Stimulated activated CD4-positive, alpha-beta T cell treated with anti-CD3 and anti-CD28 coated beads, Interleukin-2, amount 100 ng/mL, for 48 hours (primary cell): Measurements from ENCODE around the gene IMPACT.
A peak's percentile ranks its signal among the peaks of the same experiment; 100 is the strongest.

Experiments
- DNase-seq, 2 donors: peaks; one replicate each; pipeline ENCODE4 v3.0.0-alpha.2; 2020

Gene IMPACT

GRCh38 chr18:24426398-24427294, at the start of gene IMPACT:
Gene IMPACT, plus strand, starts transcription at chr18:24426670. Its CDS starts 87 bp downstream, at chr18:24426757.
- peak; percentile 67 to 71 for DNase-seq

GRCh38 chr18:24378598-24378997, 47.9 kb upstream of the IMPACT start:
- no peak for DNase-seq

- DNase-seq: no peak
These were observed 46.2 kb upstream of the IMPACT start for GRCh38 chr18:24380163-24380747.

- no peak for DNase-seq
These were observed 45.3 kb upstream of the IMPACT start for GRCh38 chr18:24381126-24381525.

GRCh38 chr18:24386681-24387080, 39.8 kb upstream of the IMPACT start:
- no peak for DNase-seq

- no peak for DNase-seq
These were observed 37.5 kb upstream of the IMPACT start for GRCh38 chr18:24388957-24389356.

GRCh38 chr18:24395049-24395795, 31.2 kb upstream of the IMPACT start:
- DNase-seq: no peak

GRCh38 chr18:24396082-24396633, 30.3 kb upstream of the IMPACT start:
- DNase-seq: no peak

GRCh38 chr18:24397131-24397693, 29.3 kb upstream of the IMPACT start:
- DNase-seq: peak; percentile 11 to 16

- peak; percentile 68 to 71 for DNase-seq
These were observed 28.6 kb upstream of the IMPACT start, which contains the start of gene OSBPL1A for GRCh38 chr18:24397694-24398368. Gene OSBPL1A, minus strand, starts transcription at chr18:24397824. Its CDS starts 20,291 bp downstream, at chr18:24377533.

GRCh38 chr18:24398540-24398939, 27.9 kb upstream of the IMPACT start:
- no peak for DNase-seq

GRCh38 chr18:24400587-24400986, 25.9 kb upstream of the IMPACT start:
- DNase-seq: no peak

GRCh38 chr18:24402209-24402785, 24.2 kb upstream of the IMPACT start:
- DNase-seq: no peak

- DNase-seq: no peak
These were observed 23.4 kb upstream of the IMPACT start for GRCh38 chr18:24403076-24403475.

- no peak for DNase-seq
These were observed 21.9 kb upstream of the IMPACT start for GRCh38 chr18:24404591-24404990.

- no peak for DNase-seq
These were observed 18.0 kb upstream of the IMPACT start for GRCh38 chr18:24408496-24408895.

- DNase-seq: no peak
These were observed 13.3 kb upstream of the IMPACT start for GRCh38 chr18:24413148-24413547.

GRCh38 chr18:24414349-24415003, 12.0 kb upstream of the IMPACT start:
- peak in 1 of 2 donors; percentile 14 for DNase-seq

- DNase-seq: no peak
These were observed 9.0 kb upstream of the IMPACT start for GRCh38 chr18:24417480-24417879.

GRCh38 chr18:24420551-24420950, 5.9 kb upstream of the IMPACT start:
- DNase-seq: no peak

- DNase-seq: no peak
These were observed 4.6 kb upstream of the IMPACT start for GRCh38 chr18:24421831-24422230.
